Measurements from ENCODE around the gene SMG1.

The SMG1 gene

GRCh38 chr16:18789850-18790706, 136.1 kb downstream of the SMG1 start, which contains the start of gene RPS15A:
RPS15A (minus strand) TSS chr16:18790334; CDS start chr16:18789113, 1,221 bp downstream.
- Histone ChIP-seq H3K4me3 (ENCODE audit: low read depth, low read length) (peak within 1 kb of the TSS; percentile 100), H3K27me3 (replicated peaks) (no peaks in the 10 kb centered on the region), H3K27ac (peak within 1 kb of the TSS; percentile 67), H3K36me3 (replicated peaks) (peaks cover 74% of the 10 kb centered on the region)
- in situ Hi-C loops (cut with HindIII; ENCODE audit: low pct_ligation_motif_present, low sequenced_read_pairs) = no loop called here
- no peak for TF ChIP-seq CTCF (IDR thresholded peaks at IDR 0.05; ENCODE audit: low read depth, low read length, missing control alignments)
- peak; percentile 94 for DNase-seq

GRCh38 chr16:18789515-18789849, 136.7 kb downstream of the SMG1 start:
- Histone ChIP-seq H3K4me3 (ENCODE audit: low read depth, low read length) (peak overlapping the region; percentile 100), H3K27ac (peak overlapping the region; percentile 67), H3K36me3 (replicated peaks) (peaks cover 79% of the 10 kb centered on the region), H3K27me3 (replicated peaks) (no peaks in the 10 kb centered on the region)
- TF ChIP-seq CTCF (IDR thresholded peaks at IDR 0.05; ENCODE audit: low read depth, low read length, missing control alignments) = no peak
- in situ Hi-C loops (cut with HindIII; ENCODE audit: low pct_ligation_motif_present, low sequenced_read_pairs) = no loop called here
- no peak for DNase-seq

- Histone ChIP-seq H3K36me3 (replicated peaks) (peaks cover 79% of the 10 kb centered on the region), H3K27me3 (replicated peaks) (no peaks in the 10 kb centered on the region), H3K27ac (peak overlapping the region; percentile 67), H3K4me3 (ENCODE audit: low read depth, low read length) (peak overlapping the region; percentile 100)
- TF ChIP-seq CTCF (IDR thresholded peaks at IDR 0.05; ENCODE audit: low read depth, low read length, missing control alignments) = no peak
- in situ Hi-C loops (cut with HindIII; ENCODE audit: low pct_ligation_motif_present, low sequenced_read_pairs) = no loop called here
- no peak for DNase-seq
Measured at GRCh38 chr16:18788828-18789514, 137.2 kb downstream of the SMG1 start.

GRCh38 chr16:18784917-18785623, 141.1 kb downstream of the SMG1 start:
- no peak for TF ChIP-seq CTCF (IDR thresholded peaks at IDR 0.05; ENCODE audit: low read depth, low read length, missing control alignments)
- in situ Hi-C loops (cut with HindIII; ENCODE audit: low pct_ligation_motif_present, low sequenced_read_pairs) = no loop called here
- H3K27me3 ChIP-seq (replicated peaks) = no peaks in the 10 kb centered on the region
- no peak for DNase-seq
- H3K36me3 ChIP-seq (replicated peaks) = peaks cover 68% of the 10 kb centered on the region
- no peak overlapping the region for H3K4me3 ChIP-seq (ENCODE audit: low read depth, low read length)
- H3K27ac ChIP-seq = no peak overlapping the region

- H3K4me3 ChIP-seq (ENCODE audit: low read depth, low read length) = no peak overlapping the region
- H3K27me3 ChIP-seq (replicated peaks) = no peaks in the 10 kb centered on the region
- peaks cover 62% of the 10 kb centered on the region for H3K36me3 ChIP-seq (replicated peaks)
- no peak for TF ChIP-seq CTCF (IDR thresholded peaks at IDR 0.05; ENCODE audit: low read depth, low read length, missing control alignments)
- H3K27ac ChIP-seq = no peak overlapping the region
- no peak for DNase-seq
- in situ Hi-C loops (cut with HindIII; ENCODE audit: low pct_ligation_motif_present, low sequenced_read_pairs) = no loop called here
Measured at GRCh38 chr16:18783430-18784341, 142.5 kb downstream of the SMG1 start.

Measured in brain microvascular endothelial cell (primary cell).